NB4 (cell line): ENCODE results near the gene SH3PXD2A.

Source experiments
- DNase-seq: peaks from one replicate; pipeline ENCODE4 v3.0.0; 2010; ENCODE audit warnings: low read depth
- H3K4me3 ChIP-seq: one replicate; pipeline ENCODE4 v1.5.1; 2011; ENCODE audit warnings: mild to moderate bottlenecking, low read depth, low read length, moderate library complexity
- CTCF ChIP-seq: IDR thresholded peaks from one replicate; pipeline ENCODE4 v1.5.1; 2012; ENCODE audit warnings: low read depth, low read length
- MAX ChIP-seq: IDR thresholded peaks from 2 replicates; pipeline ENCODE4 v1.6.1; 2011; ENCODE audit warnings: low read depth, low read length
- MYC ChIP-seq: IDR thresholded peaks from 2 replicates; pipeline ENCODE4 v1.6.1; 2011; ENCODE audit warnings: low read depth, low read length
- POLR2A ChIP-seq: IDR thresholded peaks from 2 replicates; pipeline ENCODE4 v1.6.1; 2011; ENCODE audit warnings: mild to moderate bottlenecking; ENCODE audit not compliant: insufficient read length; ENCODE audit errors: extremely low read depth

Gene SH3PXD2A

GRCh38 chr10:103882285-103883007 is 27.1 kb upstream of the SH3PXD2A start:
- DNase-seq, result no peak
- TF ChIP-seq POLR2A (no peak), CTCF (no peak), MYC (no peak), MAX (no peak)
- H3K4me3 ChIP-seq, result no peak overlapping the region

GRCh38 chr10:103881416-103882284 is 26.3 kb upstream of the SH3PXD2A start:
- no peak for DNase-seq
- H3K4me3 ChIP-seq, result no peak overlapping the region
- TF ChIP-seq POLR2A (no peak), MAX (no peak), MYC (no peak), CTCF (no peak)

GRCh38 chr10:103879831-103880230 is 24.5 kb upstream of the SH3PXD2A start:
- no peak for DNase-seq

GRCh38 chr10:103879409-103879808 is 24.0 kb upstream of the SH3PXD2A start:
- DNase-seq, result no peak
- H3K4me3 ChIP-seq, result no peak overlapping the region
- no peak for TF ChIP-seq MYC
- no peak for TF ChIP-seq POLR2A
- no peak for TF ChIP-seq MAX
- TF ChIP-seq CTCF, result no peak

More at GRCh38 chr10:103879831-103880230, 24.5 kb upstream of the SH3PXD2A start:
- TF ChIP-seq MAX, result no peak
- no peak for TF ChIP-seq POLR2A
- no peak for TF ChIP-seq CTCF
- TF ChIP-seq MYC, result no peak
- no peak overlapping the region for H3K4me3 ChIP-seq

- TF ChIP-seq MAX, result no peak
- TF ChIP-seq POLR2A, result no peak
- no peak for TF ChIP-seq CTCF
- no peak for DNase-seq
- H3K4me3 ChIP-seq, result no peak overlapping the region
These were observed 22.5 kb upstream of the SH3PXD2A start for GRCh38 chr10:103877861-103878260.
